Endothelial cell of umbilical vein (primary cell): ENCODE results near the gene PNCK. TPM values are rescaled to one million over a fixed set of nuclear protein-coding genes. Genes with fewer than 3 reads are reported as not detected.

Experiments
- BruUV-seq: library from RNA; stranded (reverse); fragments of 400-500 nt; replicated peaks from 2 replicates; lab custom pipeline; 2021; lab: Mats Ljungman, UMichigan
- CTCF ChIA-PET: fragments of 300-600, 350-600 bp; sonication (Branson Sonifier 250); formaldehyde crosslinking; loops from one replicate; lab custom pipeline; 2021; ENCODE audit warnings: antibody characterized with exemption, inconsistent platforms; lab: Charles Lee
- POLR2A ChIA-PET: fragments of 300-600, 350-600 bp; sonication (Branson Sonifier 250); formaldehyde crosslinking; loops from one replicate; lab custom pipeline; 2021; ENCODE audit warnings: antibody characterized with exemption, inconsistent platforms; lab: Charles Lee
- DNase-seq: peaks from one replicate; pipeline ENCODE4 v3.0.0-alpha.2; 2011; ENCODE audit warnings: low read depth, low spot score
- FAIRE-seq: peaks from 2 replicates; lab custom pipeline; 2011; peaks lifted over from hg19 to GRCh38; lab: Jason Lieb, UNC
- H2AFZ ChIP-seq: 2 replicates; pipeline ENCODE4 v1.6.0; 2012; ENCODE audit warnings: low read depth, low read length, control low read depth, inconsistent platforms
- H3K27ac ChIP-seq: 2 replicates; pipeline ENCODE4 v1.5.1; 2011; ENCODE audit warnings: low read depth, mild to moderate bottlenecking, control low read depth, low read length, moderate library complexity; ENCODE audit not compliant: insufficient read depth
- H3K27me3 ChIP-seq, 2 experiments: 2 replicates each; pipeline versions ENCODE4 v1.6.0 to v1.6.1; 2011; ENCODE audit warnings: low read length in 2 of 2, mixed read lengths in 1 of 2; ENCODE audit not compliant: control insufficient read depth in 2 of 2, insufficient read depth in 2 of 2
- H3K36me3 ChIP-seq, 2 experiments: 2 replicates in 1 of 2; 3 replicates in 1 of 2; pipeline ENCODE4 v1.5.1; 2011; ENCODE audit warnings: low read length in 2 of 2, mild to moderate bottlenecking in 1 of 2, moderate library complexity in 1 of 2; ENCODE audit not compliant: control insufficient read depth in 2 of 2, insufficient read depth in 2 of 2; ENCODE audit errors: extremely low read depth in 1 of 2
- H3K4me1 ChIP-seq: 3 replicates; pipeline ENCODE4 v1.5.1; 2011; ENCODE audit warnings: mild to moderate bottlenecking, low read length; ENCODE audit not compliant: control insufficient read depth, insufficient read depth; ENCODE audit errors: extremely low read depth
- H3K4me2 ChIP-seq: 2 replicates; pipeline ENCODE4 v1.6.1; 2011; ENCODE audit warnings: low read length, control low read depth, mixed read lengths; ENCODE audit not compliant: insufficient read depth
- H3K4me3 ChIP-seq, 3 experiments: fragments of 200-600 bp in 1 of 3; sonication (generic), shearing (Covaris generic) in 1 of 3; replicated peaks in 1 of 3; 2 replicates each; pipeline ENCODE4 v1.5.1; 2011 to 2016; ENCODE audit warnings: control low read depth in 3 of 3, low read length in 3 of 3, mild to moderate bottlenecking in 2 of 3, inconsistent platforms in 1 of 3, low read depth in 1 of 3, moderate library complexity in 1 of 3; ENCODE audit not compliant: insufficient read depth in 1 of 3
- H3K79me2 ChIP-seq: 2 replicates; pipeline ENCODE4 v1.6.0; 2012; ENCODE audit warnings: low read length, inconsistent platforms; ENCODE audit not compliant: control insufficient read depth, insufficient read depth
- H3K9ac ChIP-seq: replicated peaks from 2 replicates; pipeline ENCODE3; 2011; ENCODE audit warnings: low read length, control low read depth; ENCODE audit not compliant: insufficient read depth; ENCODE audit errors: extremely low read depth
- H3K9me1 ChIP-seq: replicated peaks from 3 replicates; pipeline ENCODE4 v1.6.0; 2011; ENCODE audit warnings: mild to moderate bottlenecking, low read length; ENCODE audit not compliant: control insufficient read depth, insufficient read depth; ENCODE audit errors: extremely low read depth
- H3K9me3 ChIP-seq: replicated peaks from 2 replicates; pipeline ENCODE4 v1.5.1; 2012; ENCODE audit warnings: low read length, inconsistent platforms; ENCODE audit not compliant: control insufficient read depth, insufficient read depth
- H4K20me1 ChIP-seq: replicated peaks from 2 replicates; pipeline ENCODE3; 2011; ENCODE audit warnings: mild to moderate bottlenecking, low read length; ENCODE audit not compliant: control insufficient read depth, insufficient read depth; ENCODE audit errors: extremely low read depth
- CTCF ChIP-seq, 2 donors: IDR thresholded peaks; 1 replicate in 1 of 2; 2 replicates in 1 of 2; pipeline ENCODE4 v1.5.1; 2011; ENCODE audit warnings: low read length in 2 of 2, mild to moderate bottlenecking in 2 of 2, moderate library complexity in 2 of 2, control low read depth in 1 of 2, inconsistent platforms in 1 of 2, low read depth in 1 of 2; ENCODE audit not compliant: insufficient read depth in 1 of 2; ENCODE audit errors: extremely low read depth in 1 of 2
- EZH2 ChIP-seq: IDR thresholded peaks from 2 replicates; pipeline ENCODE4 v1.6.1; 2012; ENCODE audit warnings: borderline replicate concordance, low read depth, mild to moderate bottlenecking, moderate library complexity, low read length, inconsistent platforms; ENCODE audit not compliant: severe bottlenecking
- FOS ChIP-seq: IDR thresholded peaks from 2 replicates; pipeline ENCODE4 v1.6.1; 2011; ENCODE audit warnings: mild to moderate bottlenecking, low read length, moderate library complexity, borderline replicate concordance; ENCODE audit not compliant: insufficient read depth
- GATA2 ChIP-seq: IDR thresholded peaks from 2 replicates; pipeline ENCODE4 v1.7.0; 2011; ENCODE audit warnings: low read depth, mild to moderate bottlenecking, moderate library complexity, mixed read lengths, low read length; ENCODE audit not compliant: insufficient read length, insufficient read depth
- MYC ChIP-seq: IDR thresholded peaks from one replicate; pipeline ENCODE4 v1.6.1; 2011; ENCODE audit warnings: mild to moderate bottlenecking, low read depth, low read length
- POLR2A ChIP-seq: IDR thresholded peaks from 2 replicates; pipeline ENCODE4 v1.6.1; 2012; ENCODE audit warnings: low read depth, mild to moderate bottlenecking, control low read depth, low read length
- dilution Hi-C: fragments of 300-500 bp; cut with MboI; formaldehyde crosslinking; loops from one replicate; pipeline ENCODE4 v1.15.0; 2019; ENCODE audit warnings: low sequenced_read_pairs; ENCODE audit not compliant: extremely low pct_ligation_motif_present
- intact Hi-C: fragments of 100-400 bp; cut with micrococcal nuclease; formaldehyde crosslinking; loops from one replicate; pipeline ENCODE4 v1.10.0; 2022
- polyA plus RNA-seq, 4 experiments: library from polyadenylated mRNA; depleted of rRNA in 3 of 4; stranded (reverse) in 3 of 4; unstranded in 1 of 4; fragments of >200 nt; gene quantifications; 2 replicates each; pipeline versions ENCODE4 v1.2.1 to v1.2.3, GENCODE V29; 2011 to 2012; ENCODE audit warnings: missing spikeins in 1 of 4
- total RNA-seq: library from RNA; stranded (reverse); gene quantifications from 2 replicates; pipeline ENCODE4 v1.2.3, GENCODE V29; 2021

PNCK gene
- total and polyA plus RNA-seq, 2 donors (not counting 3 experiments of a cell fraction or from before 2014, with no cell fraction given): 0.12 TPM; not detected in 1

DNA sequence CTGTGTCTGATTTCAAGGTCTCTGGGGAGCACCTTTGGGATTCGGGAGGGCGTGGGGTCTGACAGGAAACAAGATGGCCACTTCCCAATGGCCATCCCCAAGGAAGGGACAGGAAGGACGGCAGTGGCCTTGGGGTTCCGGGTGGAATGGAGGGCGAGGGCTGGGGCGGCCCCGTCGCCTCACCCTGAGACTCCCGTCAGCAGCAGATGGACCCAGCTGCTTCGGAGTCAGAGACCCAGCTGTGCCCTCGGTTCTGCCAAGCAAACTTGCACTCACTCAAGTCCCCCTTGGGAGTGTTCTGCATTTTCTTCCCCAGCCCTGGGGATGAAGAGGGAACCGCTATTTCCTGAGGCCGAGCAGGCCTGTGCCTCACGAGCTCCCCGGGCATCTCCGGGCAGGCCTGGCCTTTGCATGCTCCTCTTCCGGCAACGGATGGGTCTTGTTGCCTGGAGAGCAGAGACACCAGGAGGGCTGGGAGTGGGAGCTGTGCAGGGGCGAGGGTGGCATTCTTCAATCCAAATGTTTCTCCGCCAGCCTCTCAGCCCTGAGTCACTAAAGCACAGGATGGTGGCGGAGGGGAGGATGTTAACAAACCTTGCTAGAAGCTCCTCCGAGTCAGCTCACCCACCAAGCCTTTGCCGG lies 33.4 kb downstream of the PNCK start:
- DNase-seq (no peak), FAIRE-seq (no peak)
- no peaks in the 10 kb centered on the region for H3K4me1 ChIP-seq
- POLR2A ChIA-PET: no interaction called here
- H3K27me3 ChIP-seq: peaks cover 30 to 31% of the 10 kb centered on the region in 2 experiments
- H3K9ac ChIP-seq: no peak overlapping the region
- BruUV-seq: no TSS peak
- H2AFZ ChIP-seq: no peak overlapping the region
- H3K4me3 ChIP-seq: no peak overlapping the region
- no peaks in the 10 kb centered on the region for H3K79me2 ChIP-seq
- intact Hi-C loops (no loop called here), dilution Hi-C loops (no loop called here)
- no peaks in the 10 kb centered on the region for H4K20me1 ChIP-seq
- H3K9me3 ChIP-seq: no peaks in the 10 kb centered on the region
- no peak overlapping the region for H3K4me2 ChIP-seq
- H3K9me1 ChIP-seq: no peaks in the 10 kb centered on the region
- CTCF ChIA-PET: interaction anchor here (1.0 to 1.2 kb wide), 2 partner anchors 28 kb away, joined by 4 read pairs; no protein-coding TSS in a partner anchor
- H3K27ac ChIP-seq: no peak overlapping the region
- H3K36me3 ChIP-seq: no peaks in the 10 kb centered on the region
- TF ChIP-seq FOS: no peak
- no peak for TF ChIP-seq GATA2
- TF ChIP-seq MYC: no peak
- TF ChIP-seq POLR2A: no peak
- TF ChIP-seq EZH2: no peak
- no peak for TF ChIP-seq CTCF (IDR thresholded peaks at IDR 0.05; ENCODE audit: extremely low read depth in 1 of 2, insufficient read depth in 1 of 2, low read depth in 1 of 2, low read length in 2 of 2)
